H1 (cell line): ENCODE measurements around the gene POLE. TPM values are rescaled to one million over a fixed set of nuclear protein-coding genes. Genes with fewer than 3 reads are reported as not detected.

ENCODE experiments used
- CTCF ChIA-PET: fragments of 300-600 bp; sonication (Branson Sonifier 250); formaldehyde crosslinking; loops from one replicate; lab custom pipeline; 2021; ENCODE audit not compliant: partially characterized antibody; lab: Charles Lee
- POLR2A ChIA-PET: fragments of 300-600 bp; sonication (Branson Sonifier 250); formaldehyde crosslinking; loops from one replicate; lab custom pipeline; 2021; ENCODE audit warnings: inconsistent platforms; ENCODE audit not compliant: partially characterized antibody; lab: Charles Lee
- DNase-seq, 2 experiments: peaks; one replicate each; pipeline versions ENCODE4 v3.0.0 to v3.0.0-alpha.2; 2010 to 2022; ENCODE audit warnings: low spot score in 2 of 2, low read depth in 1 of 2, mixed read lengths in 1 of 2
- FAIRE-seq: peaks from 2 replicates; lab custom pipeline; 2011; peaks lifted over from hg19 to GRCh38; lab: Jason Lieb, UNC
- H2AFZ ChIP-seq: 2 replicates; pipeline ENCODE4 v1.8.1; 2012; ENCODE audit warnings: low read length, inconsistent platforms
- H2AK5ac ChIP-seq: 2 replicates; pipeline ENCODE4 v1.6.1; 2013; ENCODE audit warnings: low read depth, low read length
- H2BK120ac ChIP-seq: replicated peaks from 2 replicates; pipeline ENCODE3; 2013; ENCODE audit warnings: low read depth, low read length, inconsistent platforms
- H2BK12ac ChIP-seq: 2 replicates; pipeline ENCODE4 v1.6.1; 2013; ENCODE audit warnings: low read depth, low read length
- H2BK15ac ChIP-seq: 2 replicates; pipeline ENCODE4 v1.6.1; 2013; ENCODE audit warnings: low read length
- H2BK20ac ChIP-seq: 2 replicates; pipeline ENCODE4 v1.6.1; 2013; ENCODE audit warnings: low read length
- H2BK5ac ChIP-seq: 2 replicates; pipeline ENCODE4 v1.6.1; 2013; ENCODE audit warnings: low read depth, low read length
- H3K14ac ChIP-seq: 2 replicates; pipeline ENCODE4 v1.6.1; 2013; ENCODE audit warnings: inconsistent platforms; ENCODE audit not compliant: insufficient read length
- H3K18ac ChIP-seq: 2 replicates; pipeline ENCODE4 v1.6.1; 2013; ENCODE audit warnings: low read length; ENCODE audit errors: extremely low read depth
- H3K23ac ChIP-seq: 2 replicates; pipeline ENCODE4 v1.6.1; 2013; ENCODE audit warnings: inconsistent platforms; ENCODE audit not compliant: insufficient read length
- H3K23me2 ChIP-seq: 2 replicates; pipeline ENCODE4 v1.6.1; 2013; ENCODE audit warnings: low read depth, low read length
- H3K27ac ChIP-seq: 2 replicates; pipeline ENCODE4 v1.6.1; 2011; ENCODE audit warnings: low read depth, low read length, inconsistent platforms
- H3K27me3 ChIP-seq, 4 experiments: replicated peaks in 1 of 4; 1 replicate in 1 of 4; 2 replicates in 3 of 4; pipeline versions ENCODE4 v1.6.1 to v1.8.1; 2011 to 2013; ENCODE audit warnings: low read length in 3 of 4, mild to moderate bottlenecking in 3 of 4, inconsistent platforms in 2 of 4, mixed read lengths in 2 of 4, moderate library complexity in 1 of 4; ENCODE audit not compliant: control insufficient read depth in 3 of 4, insufficient read depth in 3 of 4; ENCODE audit errors: extremely low read depth in 1 of 4
- H3K36me3 ChIP-seq, 4 experiments: 2 replicates each; pipeline versions ENCODE4 v1.6.1 to v1.8.1; 2011 to 2013; ENCODE audit warnings: mild to moderate bottlenecking in 4 of 4, low read length in 3 of 4, moderate library complexity in 2 of 4, control low read depth in 1 of 4, inconsistent platforms in 1 of 4; ENCODE audit not compliant: insufficient read depth in 4 of 4, control insufficient read depth in 2 of 4
- H3K4ac ChIP-seq: replicated peaks from 2 replicates; pipeline ENCODE3; 2013; ENCODE audit warnings: low read length, low read depth, mixed read lengths, inconsistent platforms; ENCODE audit not compliant: insufficient read length
- H3K4me1 ChIP-seq, 4 experiments: replicated peaks in 1 of 4; 1 replicate in 1 of 4; 2 replicates in 3 of 4; pipeline versions ENCODE4 v1.6.1 to v1.8.1; 2011 to 2013; ENCODE audit warnings: low read length in 3 of 4, inconsistent platforms in 2 of 4, mixed read lengths in 1 of 4; ENCODE audit not compliant: insufficient read depth in 4 of 4, control insufficient read depth in 3 of 4
- H3K4me2 ChIP-seq, 2 experiments: 2 replicates each; pipeline versions ENCODE4 v1.6.1 to v1.8.1; 2011 to 2013; ENCODE audit warnings: low read depth in 2 of 2, low read length in 2 of 2, control low read depth in 1 of 2, inconsistent platforms in 1 of 2, mild to moderate bottlenecking in 1 of 2; ENCODE audit not compliant: insufficient read depth in 1 of 2
- H3K4me3 ChIP-seq, 4 experiments: fragments of 200-600, 300-600 bp in 1 of 4; sonication (generic), shearing (Covaris generic), sonication (Bioruptor Twin) in 1 of 4; 2 replicates each; pipeline versions ENCODE4 v1.5.1 to v1.8.1; 2011 to 2016; ENCODE audit warnings: low read length in 4 of 4, low read depth in 3 of 4, control low read depth in 2 of 4, inconsistent platforms in 2 of 4, mild to moderate bottlenecking in 2 of 4, mixed read lengths in 1 of 4, moderate library complexity in 1 of 4; ENCODE audit not compliant: insufficient read depth in 2 of 4; ENCODE audit errors: extremely low read depth in 1 of 4
- H3K56ac ChIP-seq: replicated peaks from 2 replicates; pipeline ENCODE3; 2013; ENCODE audit warnings: low read depth, mild to moderate bottlenecking, mixed read lengths, low read length, inconsistent platforms; ENCODE audit not compliant: insufficient read length
- H3K79me1 ChIP-seq: 2 replicates; pipeline ENCODE4 v1.6.1; 2013; ENCODE audit warnings: low read depth, low read length, control low read depth
- H3K79me2 ChIP-seq, 2 experiments: 2 replicates each; pipeline versions ENCODE4 v1.6.1 to v1.8.1; 2012 to 2013; ENCODE audit warnings: low read length in 2 of 2, mild to moderate bottlenecking in 2 of 2, inconsistent platforms in 1 of 2; ENCODE audit not compliant: insufficient read depth in 2 of 2, control insufficient read depth in 1 of 2
- H3K9ac ChIP-seq, 4 experiments: replicated peaks in 1 of 4; 1 replicate in 1 of 4; 2 replicates in 3 of 4; pipeline versions ENCODE4 v1.6.1 to v1.8.1; 2011 to 2013; ENCODE audit warnings: low read depth in 3 of 4, low read length in 3 of 4, control low read depth in 2 of 4, mild to moderate bottlenecking in 2 of 4, moderate library complexity in 2 of 4, inconsistent platforms in 1 of 4; ENCODE audit errors: extremely low read depth in 1 of 4
- H3K9me3 ChIP-seq, 2 experiments: 2 replicates each; pipeline versions ENCODE4 v1.6.1 to v1.8.1; 2012 to 2013; ENCODE audit warnings: mild to moderate bottlenecking in 2 of 2, moderate library complexity in 2 of 2, control low read depth in 1 of 2, inconsistent platforms in 1 of 2, low read depth in 1 of 2, low read length in 1 of 2, mixed read lengths in 1 of 2; ENCODE audit not compliant: insufficient read depth in 2 of 2
- H4K20me1 ChIP-seq, 2 experiments: replicated peaks in 1 of 2; 2 replicates each; pipeline versions ENCODE3 to v1.8.1; 2011 to 2013; ENCODE audit warnings: inconsistent platforms in 2 of 2, low read length in 2 of 2, mild to moderate bottlenecking in 1 of 2; ENCODE audit not compliant: insufficient read depth in 2 of 2, control insufficient read depth in 1 of 2
- H4K5ac ChIP-seq: 2 replicates; pipeline ENCODE4 v1.6.1; 2013; ENCODE audit warnings: low read length, low read depth, mixed read lengths, inconsistent platforms; ENCODE audit not compliant: insufficient read length
- H4K8ac ChIP-seq: 2 replicates; pipeline ENCODE4 v1.8.0; 2013; ENCODE audit warnings: mild to moderate bottlenecking, moderate library complexity, low read length, inconsistent platforms; ENCODE audit not compliant: insufficient read depth; ENCODE audit errors: extremely low read depth
- H4K91ac ChIP-seq: replicated peaks from 2 replicates; pipeline ENCODE3; 2013; ENCODE audit warnings: low read length, mixed read lengths, inconsistent platforms; ENCODE audit not compliant: insufficient read length
- CBX5 ChIP-seq: fragments of 300-800, 300-1000 bp; sonication (generic); IDR thresholded peaks from 2 replicates; pipeline ENCODE4 v1.7.1; 2016; ENCODE audit warnings: antibody characterized with exemption, low read length, low read depth
- KDM1A ChIP-seq: fragments of 200-600, 300-600 bp; sonication (generic); IDR thresholded peaks from 2 replicates; pipeline ENCODE4 v1.7.1; 2016; ENCODE audit warnings: mild to moderate bottlenecking, low read length, borderline replicate concordance
- MAFK ChIP-seq: IDR thresholded peaks from 2 replicates; pipeline ENCODE4 v1.6.1; 2012; ENCODE audit warnings: low read depth, mild to moderate bottlenecking, improper control_type of control experiment, low read length
- NRF1 ChIP-seq: IDR thresholded peaks from 2 replicates; pipeline ENCODE4 v1.6.1; 2011; ENCODE audit warnings: mild to moderate bottlenecking, low read depth, low read length, improper control_type of control experiment
- SUZ12 ChIP-seq: fragments of 200-600 bp; sonication (generic); IDR thresholded peaks from 2 replicates; pipeline ENCODE4 v1.6.1; 2012; ENCODE audit warnings: mild to moderate bottlenecking, inconsistent platforms, low read length, moderate library complexity, mixed read lengths
- WGBS, 2 experiments: shearing (Covaris generic) in 1 of 2; methylation state at CpG; one replicate each; pipeline versions ENCODE4 v1.1.6 to v1.1.7; 2013 to 2015; ENCODE audit warnings: low lambda C conversion rate in 2 of 2, mixed read lengths in 2 of 2, inconsistent platforms in 1 of 2, low coverage in 1 of 2, missing lambda C conversion rate in 1 of 2; ENCODE audit not compliant: insufficient replicate concordance in 2 of 2, insufficient coverage in 1 of 2, insufficient read length in 1 of 2; ENCODE audit errors: extremely low coverage in 1 of 2, missing lambda C conversion rate in 1 of 2; 5-methylcytosine and 5-hydroxymethylcytosine counted together
- polyA plus RNA-seq, 7 experiments: library from polyadenylated mRNA; depleted of rRNA in 3 of 7; stranded (reverse) in 5 of 7; unstranded in 2 of 7; fragments of >200 nt in 5 of 7; fragments of 200-250 nt in 2 of 7; gene quantifications; 1 replicate in 5 of 7; 2 replicates in 1 of 7; 4 replicates in 1 of 7; pipeline versions ENCODE4 v1.2.1 to v1.2.3, GENCODE V29; 2011 to 2013; ENCODE audit warnings: missing spikeins in 2 of 7, mixed read lengths in 2 of 7
- total RNA-seq: library from RNA; stranded (reverse); fragmentation: NEBNext Ultra II Directional; extraction: Animal tissue kit (Norgen Biotek cat#: 25700); gene quantifications from 2 replicates; pipeline ENCODE4 v1.2.1, GENCODE V29; 2021

POLE gene
- total and polyA plus RNA-seq, 2 of the 8 experiments (the other 6 are each of a cell fraction or from before 2014, with no cell fraction given) = 59.7 to 115 TPM

DNA sequence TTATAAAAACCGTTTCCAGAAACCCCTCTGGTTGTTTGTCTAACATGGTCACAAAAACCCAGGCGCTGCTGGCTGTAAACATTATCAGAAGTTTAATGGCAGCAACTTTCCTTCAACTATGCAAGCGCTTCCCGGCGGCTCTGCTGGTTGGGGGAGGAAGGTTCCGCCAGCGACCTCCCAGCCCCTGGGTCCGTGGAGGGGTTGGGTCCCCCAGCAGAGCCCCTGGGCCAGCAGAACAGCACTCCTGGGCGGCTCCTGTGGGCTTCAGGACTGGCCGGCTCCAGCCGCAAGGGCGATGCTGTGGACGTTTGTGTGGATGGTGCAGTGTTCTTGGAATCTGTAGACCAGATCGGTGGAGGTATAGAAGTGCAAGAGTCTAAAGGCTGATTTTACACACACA lies 102.7 kb downstream of the POLE start:
- Histone ChIP-seq H3K4me2 (peak overlapping the region; percentile 67 to 82; a peak in 2 of 4 replicates), H3K4me1 (peaks cover 0 to 6% (median 5%) of the 10 kb centered on the region in 4 experiments; a peak in 2 of 7 replicates), H2BK120ac (no peak overlapping the region), H4K20me1 (peaks cover 10 to 17% of the 10 kb centered on the region in 2 experiments), H3K9ac (no peak overlapping the region), H2BK15ac (no peak overlapping the region), H3K18ac (no peak overlapping the region), H3K56ac (no peak overlapping the region), H3K79me1 (peaks cover 2% of the 10 kb centered on the region; the same call in 1 of the 2 replicates), H4K8ac (no peak overlapping the region), H3K27me3 (peaks cover 38 to 72% (median 61%) of the 10 kb centered on the region in 4 experiments), H3K23me2 (peaks cover 18% of the 10 kb centered on the region; the same call in 1 of the 2 replicates), H3K23ac (no peak overlapping the region), H3K4me3 (peak overlapping the region in 1 of 4 experiments; percentile 59; a peak in 1 of 8 replicates), H2AK5ac (no peak overlapping the region), H3K79me2 (no peaks in the 10 kb centered on the region), H2BK5ac (no peak overlapping the region), H2AFZ (no peak overlapping the region), H2BK20ac (no peak overlapping the region), H2BK12ac (no peak overlapping the region), H3K14ac (no peak overlapping the region), H4K91ac (no peak overlapping the region), H3K9me3 (peaks cover 0 to 5% of the 10 kb centered on the region in 2 experiments; a peak in 1 of 4 replicates), H3K36me3 (peaks cover 0 to 2% (median 0%) of the 10 kb centered on the region in 4 experiments; a peak in 1 of 8 replicates), H3K27ac (no peak overlapping the region), H4K5ac (no peak overlapping the region), H3K4ac (no peak overlapping the region)
- ChIA-PET CTCF (no interaction called here), POLR2A (interaction anchor here (5.5 kb wide), 1 partner anchor 33 kb away, joined by 28 read pairs; the partner anchor contains the start of gene P2RX2)
- 56% methylated on average over 14 of the region's 14 CpGs; no CpG with 5 or more reads in 1 of the 2 experiments for WGBS, 2 experiments
- FAIRE-seq (no peak), DNase-seq (no peak)
- TF ChIP-seq KDM1A (0 out of 2 replicates have a peak, but pooled peaks have one; percentile 56), NRF1 (no peak), SUZ12 (0 out of 2 replicates have a peak, but pooled peaks have one; percentile 9), CBX5 (no peak), MAFK (no peak)
